GM23248 (cell line): ENCODE results near the gene NUP153. TPM values are rescaled to one million over a fixed set of nuclear protein-coding genes. Genes with fewer than 3 reads are reported as not detected.

Source experiments
- DNase-seq: peaks from one replicate; pipeline ENCODE4 v3.0.0-alpha.2; 2015
- H2AFZ ChIP-seq: fragments of 200-600 bp; sonication (generic); 2 replicates; pipeline ENCODE4 v1.6.1; 2016; ENCODE audit warnings: antibody characterized with exemption
- H3F3A ChIP-seq: fragments of 200-600 bp; sonication (generic); 2 replicates; pipeline ENCODE4 v1.6.1; 2016; ENCODE audit warnings: mild to moderate bottlenecking, antibody characterized with exemption, mixed run types; ENCODE audit not compliant: insufficient read depth
- H3K27ac ChIP-seq: fragments of 200-600 bp; sonication (generic); 2 replicates; pipeline ENCODE4 v1.5.1; 2016; ENCODE audit warnings: mild to moderate bottlenecking
- H3K27me3 ChIP-seq: fragments of 200-600 bp; sonication (generic); replicated peaks from 2 replicates; pipeline ENCODE4 v1.6.1; 2016; ENCODE audit warnings: mild to moderate bottlenecking; ENCODE audit not compliant: insufficient read depth
- H3K36me3 ChIP-seq: fragments of 200-600 bp; sonication (generic); 2 replicates; pipeline ENCODE4 v1.6.1; 2016; ENCODE audit warnings: low read depth, mild to moderate bottlenecking
- H3K4me1 ChIP-seq: fragments of 200-600 bp; sonication (generic); 2 replicates; pipeline ENCODE4 v1.6.1; 2016; ENCODE audit warnings: mild to moderate bottlenecking; ENCODE audit not compliant: insufficient read depth
- H3K4me2 ChIP-seq: fragments of 200-600 bp; sonication (generic); one replicate; pipeline ENCODE4 v1.6.1; 2016; ENCODE audit warnings: mild to moderate bottlenecking; ENCODE audit not compliant: unreplicated experiment
- H3K4me3 ChIP-seq: fragments of 200-600 bp; sonication (generic); 2 replicates; pipeline ENCODE4 v1.5.1; 2016; ENCODE audit warnings: mild to moderate bottlenecking
- H3K79me2 ChIP-seq: fragments of 200-600 bp; sonication (generic); 2 replicates; pipeline ENCODE4 v1.6.1; 2016; ENCODE audit warnings: mild to moderate bottlenecking; ENCODE audit not compliant: insufficient read depth
- H3K9ac ChIP-seq: fragments of 200-600 bp; sonication (generic); 2 replicates; pipeline ENCODE4 v1.6.1; 2016; ENCODE audit warnings: mild to moderate bottlenecking
- H3K9me2 ChIP-seq: fragments of 200-600 bp; sonication (generic); 2 replicates; pipeline ENCODE4 v1.6.1; 2016; ENCODE audit warnings: mixed run types, mild to moderate bottlenecking, moderate library complexity; ENCODE audit not compliant: insufficient read depth
- H3K9me3 ChIP-seq: fragments of 200-600 bp; sonication (generic); one replicate; pipeline ENCODE4 v1.6.1; 2017; ENCODE audit warnings: low read depth
- H4K20me1 ChIP-seq: fragments of 200-600 bp; sonication (generic); 2 replicates; pipeline ENCODE4 v1.6.0; 2016; ENCODE audit not compliant: insufficient read depth
- EZH2 ChIP-seq: fragments of 200-600 bp; sonication (generic); IDR thresholded peaks from 2 replicates; pipeline ENCODE4 v1.6.1; 2018; ENCODE audit warnings: antibody characterized with exemption, mild to moderate bottlenecking; ENCODE audit not compliant: insufficient read depth, poor library complexity, severe bottlenecking
- EZH2phosphoT487 ChIP-seq: fragments of 200-600 bp; sonication (generic); IDR thresholded peaks from 2 replicates; pipeline ENCODE4 v1.6.1; 2018; ENCODE audit warnings: antibody characterized with exemption, moderate library complexity, mild to moderate bottlenecking, low read depth; ENCODE audit not compliant: insufficient read depth
- WGBS, 2 experiments: methylation state at CpG; one replicate each; pipeline ENCODE4 v1.1.6; 2015 to 2017; ENCODE audit warnings: low lambda C conversion rate in 2 of 2, low coverage in 1 of 2; ENCODE audit errors: missing lambda C conversion rate in 2 of 2; 5-methylcytosine and 5-hydroxymethylcytosine counted together
- in situ Hi-C: fragments of 300-500 bp; cut with MboI; formaldehyde crosslinking; loops from 2 replicates; pipeline ENCODE4 v1.15.0; 2020
- polyA plus RNA-seq: library from polyadenylated mRNA; unstranded; fragments of >200 nt; fragmentation: Nextera tagmentation; extraction: Ambion mirVana; gene quantifications from 2 replicates; pipeline ENCODE4 v1.2.1, GENCODE V29; 2016
- total RNA-seq: library from RNA; depleted of rRNA; stranded (reverse); fragments of >200 nt; shearing (Covaris generic); gene quantifications from 2 replicates; pipeline ENCODE4 v1.2.3, GENCODE V29; 2014

NUP153 gene
- total and polyA plus RNA-seq, 2 experiments from 2014 or later: 12.6 to 25.3 TPM

- H3K9ac ChIP-seq: no peak overlapping the region
- DNase-seq: no peak
- H3K4me3 ChIP-seq: no peak overlapping the region
- H3F3A ChIP-seq: peaks cover 8% of the 10 kb centered on the region; the same call in 1 of the 2 replicates
- no peaks in the 10 kb centered on the region for H3K4me1 ChIP-seq
- no peak overlapping the region for H3K4me2 ChIP-seq
- H3K79me2 ChIP-seq: peaks cover 98% of the 10 kb centered on the region
- 100% methylated on average over 1 of the region's 1 CpG for WGBS, 2 experiments
- peaks cover 18% of the 10 kb centered on the region; the same call in 1 of the 2 replicates for H3K36me3 ChIP-seq
- TF ChIP-seq EZH2 (no peak), EZH2phosphoT487 (no peak)
- H4K20me1 ChIP-seq: peaks cover 7% of the 10 kb centered on the region; the same call in 1 of the 2 replicates
- no peaks in the 10 kb centered on the region for H3K9me3 ChIP-seq
- no peaks in the 10 kb centered on the region for H3K9me2 ChIP-seq
- no peak overlapping the region for H2AFZ ChIP-seq
- H3K27ac ChIP-seq: no peak overlapping the region
- no peaks in the 10 kb centered on the region for H3K27me3 ChIP-seq
- in situ Hi-C loops: no loop called here
These were observed 19.6 kb downstream of the NUP153 start for GRCh38 chr6:17687136-17687535.

GRCh38 chr6:17684134-17684533, 22.6 kb downstream of the NUP153 start:
- peaks cover 8% of the 10 kb centered on the region; the same call in 1 of the 2 replicates for H3F3A ChIP-seq

GRCh38 chr6:17683428-17683827, 23.3 kb downstream of the NUP153 start:
- Histone ChIP-seq H4K20me1 (0 out of 2 replicates have a peak, but pooled peaks cover 11% of the 10 kb centered on the region), H3K9me3 (no peaks in the 10 kb centered on the region), H3K4me2 (no peak overlapping the region), H3K27me3 (no peaks in the 10 kb centered on the region), H3K79me2 (peaks cover 98% of the 10 kb centered on the region), H3K4me1 (no peaks in the 10 kb centered on the region), H3F3A (peaks cover 8% of the 10 kb centered on the region; the same call in 1 of the 2 replicates), H3K9me2 (no peaks in the 10 kb centered on the region), H2AFZ (no peak overlapping the region), H3K4me3 (no peak overlapping the region), H3K36me3 (peaks cover 18% of the 10 kb centered on the region; the same call in 1 of the 2 replicates), H3K27ac (no peak overlapping the region), H3K9ac (no peak overlapping the region)
- TF ChIP-seq EZH2phosphoT487: no peak
- TF ChIP-seq EZH2: no peak
- DNase-seq: no peak
- in situ Hi-C loops: no loop called here
- 100% methylated on average over 2 of the region's 2 CpGs for WGBS, 2 experiments

More at GRCh38 chr6:17684134-17684533, 22.6 kb downstream of the NUP153 start:
- Histone ChIP-seq H3K9me3 (no peaks in the 10 kb centered on the region), H3K79me2 (peaks cover 98% of the 10 kb centered on the region), H3K9ac (no peak overlapping the region), H3K4me1 (no peaks in the 10 kb centered on the region), H3K27ac (no peak overlapping the region), H2AFZ (no peak overlapping the region), H3K9me2 (no peaks in the 10 kb centered on the region), H3K36me3 (peaks cover 18% of the 10 kb centered on the region; the same call in 1 of the 2 replicates), H4K20me1 (0 out of 2 replicates have a peak, but pooled peaks cover 11% of the 10 kb centered on the region), H3K4me2 (no peak overlapping the region), H3K4me3 (no peak overlapping the region), H3K27me3 (no peaks in the 10 kb centered on the region)
- TF ChIP-seq EZH2: no peak
- no peak for DNase-seq
- in situ Hi-C loops: no loop called here
- WGBS, 2 experiments: 100% methylated on average over 1 of the region's 1 CpG

- Histone ChIP-seq H3K4me2 (no peak overlapping the region), H3K9me2 (no peaks in the 10 kb centered on the region), H3K9me3 (no peaks in the 10 kb centered on the region), H3K9ac (no peak overlapping the region), H3K36me3 (peaks cover 10% of the 10 kb centered on the region), H3K4me3 (no peak overlapping the region), H3K79me2 (peaks cover 100% of the 10 kb centered on the region), H3K27me3 (no peaks in the 10 kb centered on the region), H4K20me1 (0 out of 2 replicates have a peak, but pooled peaks cover 10% of the 10 kb centered on the region), H3K27ac (no peak overlapping the region), H2AFZ (no peak overlapping the region), H3K4me1 (no peaks in the 10 kb centered on the region), H3F3A (no peaks in the 10 kb centered on the region)
- no peak for DNase-seq
- 96 to 99% methylated on average over 8 of the region's 8 CpGs for WGBS, 2 experiments
- TF ChIP-seq EZH2 (no peak), EZH2phosphoT487 (no peak)
- in situ Hi-C loops: no loop called here
These were observed 27.0 kb downstream of the NUP153 start for GRCh38 chr6:17679726-17680125.

DNA sequence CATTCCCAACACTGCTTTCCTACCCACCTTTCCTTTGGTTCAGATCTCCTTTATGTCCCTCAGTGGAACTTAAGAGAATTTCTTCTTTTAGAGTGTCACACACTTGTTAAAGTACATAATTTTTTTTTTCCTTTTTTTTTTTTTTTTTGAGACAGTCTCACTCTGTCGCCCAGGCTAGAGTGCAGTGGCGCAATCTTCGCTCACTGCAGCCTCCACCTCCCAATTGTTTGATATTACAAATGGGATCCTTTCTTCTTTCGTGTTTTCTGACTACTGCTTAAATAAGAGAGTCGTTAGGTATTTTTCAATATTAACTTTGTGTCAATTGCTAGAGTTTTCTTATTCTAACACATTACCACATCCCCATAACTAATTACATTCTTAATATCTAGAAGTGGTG, 29.1 kb downstream of the NUP153 start:
- H3K9me2 ChIP-seq: no peaks in the 10 kb centered on the region
- H3K9me3 ChIP-seq: no peaks in the 10 kb centered on the region
- no peak overlapping the region for H3K4me2 ChIP-seq
- no peak overlapping the region for H3K9ac ChIP-seq
- no peak overlapping the region for H3K27ac ChIP-seq
- DNase-seq: no peak
- peaks cover 29% of the 10 kb centered on the region for H3K36me3 ChIP-seq
- in situ Hi-C loops: no loop called here
- H3K4me1 ChIP-seq: no peaks in the 10 kb centered on the region
- WGBS, 2 experiments: 95 to 98% methylated on average over 5 of the region's 5 CpGs
- H3K4me3 ChIP-seq: no peak overlapping the region
- no peaks in the 10 kb centered on the region for H3F3A ChIP-seq
- 0 out of 2 replicates have a peak, but pooled peaks cover 4% of the 10 kb centered on the region for H4K20me1 ChIP-seq
- H3K79me2 ChIP-seq: peaks cover 100% of the 10 kb centered on the region
- H2AFZ ChIP-seq: no peak overlapping the region
- H3K27me3 ChIP-seq: no peaks in the 10 kb centered on the region
- TF ChIP-seq EZH2: no peak
- TF ChIP-seq EZH2phosphoT487: no peak
